ENCODE measurements around the gene OR2D3.
A peak's percentile ranks its signal among the peaks of the same experiment; 100 is the strongest.
"Not testable (repeated sequence)": the region's sequence is repeated elsewhere in the genome, so short reads cannot be mapped to it uniquely, and the experiment has no call there.

The OR2D3 gene

DNA sequence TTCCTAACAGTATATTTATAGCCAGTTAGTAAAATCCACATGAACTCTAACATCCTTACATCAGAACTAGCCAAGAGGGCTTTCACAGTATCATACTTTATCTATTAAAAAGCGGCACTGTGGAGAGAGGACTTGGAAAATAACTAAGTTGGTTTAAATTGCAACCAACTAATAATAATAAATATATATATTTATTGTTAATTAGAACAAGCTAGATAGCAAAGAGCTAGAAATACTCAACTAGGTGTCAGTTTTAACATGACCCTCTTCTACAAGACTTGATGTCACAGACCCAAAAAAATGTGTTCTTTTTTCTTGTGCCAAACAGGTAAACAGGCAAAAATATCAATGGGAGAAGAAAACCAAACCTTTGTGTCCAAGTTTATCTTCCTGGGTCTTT lies at the start of gene OR2D3:
Gene OR2D3, plus strand, starts transcription at position 301 of the 400 bp plus-strand sequence. Its CDS starts 0 bp downstream, at position 301.
- no peak for DNase-seq (ENCODE audit: low read depth)

- DNase-seq (ENCODE audit: low read depth): no peak
Measured at GRCh38 chr11:6871278-6871677, 49.5 kb upstream of the OR2D3 start.

DNA sequence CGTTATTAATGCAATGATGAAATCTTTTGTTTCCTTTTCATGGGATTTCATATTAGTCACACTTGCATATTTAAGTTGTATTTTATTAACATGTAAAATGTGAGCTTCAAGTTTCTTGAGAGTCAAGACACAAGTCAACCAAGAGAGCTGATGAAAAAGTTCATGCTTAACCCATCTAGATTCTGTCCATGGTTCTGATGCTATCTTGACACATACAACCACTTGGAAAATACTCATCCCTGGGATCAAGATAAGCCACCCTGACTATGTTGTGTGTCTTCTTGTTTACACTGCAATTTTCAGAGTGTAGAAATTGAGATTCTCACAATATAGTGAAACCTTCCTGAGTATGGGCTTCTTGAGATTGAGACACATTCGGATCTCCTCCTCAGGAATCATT lies 45.0 kb upstream of the OR2D3 start:
- DNase-seq (ENCODE audit: low read depth): no peak

DNA sequence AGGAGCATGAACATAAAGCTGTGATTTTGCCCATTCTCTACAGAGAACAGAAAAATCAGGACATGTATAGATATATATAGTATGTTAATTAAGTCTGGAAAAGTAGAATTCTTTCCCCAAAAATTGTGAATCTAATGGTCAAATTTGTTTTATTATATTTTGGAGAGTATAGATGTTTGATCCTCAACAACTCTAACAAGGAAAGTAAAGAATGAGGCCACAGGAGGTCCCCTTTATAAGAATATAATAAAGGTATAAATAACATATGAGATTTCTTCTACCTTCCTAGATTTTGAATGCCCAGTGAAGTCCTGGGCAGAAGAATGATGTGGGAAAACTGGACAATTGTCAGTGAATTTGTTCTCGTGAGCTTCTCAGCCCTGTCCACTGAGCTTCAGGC lies 44.5 kb upstream of the OR2D3 start, which contains the start of gene OR10A4:
Gene OR10A4, plus strand, starts transcription at position 301 of the 400 bp plus-strand sequence. Its CDS starts 23 bp downstream, at position 324.
- DNase-seq (ENCODE audit: low read depth): no peak

GRCh38 chr11:6876914-6877313 lies 43.9 kb upstream of the OR2D3 start:
- no peak for DNase-seq (ENCODE audit: low read depth)

- no peak for DNase-seq (ENCODE audit: low read depth)
Measured at GRCh38 chr11:6882751-6883150, 38.1 kb upstream of the OR2D3 start.

GRCh38 chr11:6887711-6888110 lies 33.1 kb upstream of the OR2D3 start:
- DNase-seq (ENCODE audit: low read depth): not testable (repeated sequence)

DNA sequence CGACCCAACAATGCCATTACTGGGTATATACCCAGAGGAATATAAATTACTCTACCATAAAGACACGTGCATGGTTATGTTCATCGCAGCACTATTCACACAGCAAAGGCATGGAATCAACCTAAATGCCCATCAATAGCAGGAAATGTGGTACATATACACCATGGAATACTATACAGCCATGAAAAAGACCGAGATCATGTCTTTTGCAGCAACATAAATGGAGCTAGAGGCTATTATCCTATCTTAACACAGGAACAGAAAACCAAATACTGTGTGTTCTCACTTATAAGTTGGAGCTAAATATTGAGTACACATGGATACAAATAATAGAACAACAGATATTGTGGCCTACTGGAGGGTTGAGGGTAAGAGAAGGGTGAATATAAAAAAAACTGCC lies 32.0 kb upstream of the OR2D3 start:
- no peak for DNase-seq (ENCODE audit: low read depth)

- DNase-seq (ENCODE audit: low read depth): no peak
Measured at GRCh38 chr11:6889835-6890234, 31.0 kb upstream of the OR2D3 start.

GRCh38 chr11:6892400-6892799 lies 28.4 kb upstream of the OR2D3 start, which contains the start of gene OR2D2:
Gene OR2D2 (minus strand): TSS chr11:6892500. CDS start chr11:6892500, 0 bp downstream.
- DNase-seq (ENCODE audit: low read depth): no peak

DNA sequence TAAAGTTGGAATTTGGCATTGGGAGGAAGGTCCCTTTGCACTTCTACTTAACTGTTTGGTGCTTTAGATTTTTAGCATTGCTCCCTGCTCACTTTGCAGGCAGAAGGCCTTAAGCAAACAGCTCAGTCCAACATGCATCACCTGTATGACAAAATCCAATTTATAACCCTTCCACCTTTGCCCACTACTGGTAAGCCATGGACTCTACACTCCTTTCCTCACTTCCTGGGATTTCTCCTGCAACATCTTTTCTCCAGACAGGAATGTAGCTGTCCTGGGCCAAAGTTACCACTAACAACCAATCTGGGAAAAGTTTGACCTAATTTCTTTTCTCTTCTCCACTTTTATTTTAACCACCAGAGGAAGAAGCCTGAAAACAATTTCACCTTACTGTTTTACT lies 26.7 kb upstream of the OR2D3 start:
- no peak for DNase-seq (ENCODE audit: low read depth)

- DNase-seq (ENCODE audit: low read depth): no peak
Measured at GRCh38 chr11:6895010-6895409, 25.8 kb upstream of the OR2D3 start.

DNA sequence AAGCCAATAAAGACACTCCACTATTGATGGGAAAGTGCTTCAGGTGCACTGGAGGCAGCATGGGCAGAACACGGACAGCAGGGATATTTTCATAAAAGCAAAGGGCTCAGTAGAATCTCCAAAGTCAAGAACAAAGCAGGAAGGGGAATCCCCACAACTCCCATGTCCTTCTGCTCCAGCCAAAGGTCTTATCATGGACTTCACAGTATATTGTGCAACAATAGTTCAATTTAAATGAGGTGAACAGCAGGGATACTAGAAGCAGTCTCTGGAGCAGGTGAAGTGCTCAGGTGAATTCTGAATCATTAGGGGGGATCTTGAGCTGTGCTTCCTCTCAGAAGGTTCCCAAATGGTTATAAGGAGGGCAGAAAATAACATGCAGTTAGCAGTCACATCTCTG lies 21.9 kb upstream of the OR2D3 start:
- no peak for DNase-seq (ENCODE audit: low read depth)

DNA sequence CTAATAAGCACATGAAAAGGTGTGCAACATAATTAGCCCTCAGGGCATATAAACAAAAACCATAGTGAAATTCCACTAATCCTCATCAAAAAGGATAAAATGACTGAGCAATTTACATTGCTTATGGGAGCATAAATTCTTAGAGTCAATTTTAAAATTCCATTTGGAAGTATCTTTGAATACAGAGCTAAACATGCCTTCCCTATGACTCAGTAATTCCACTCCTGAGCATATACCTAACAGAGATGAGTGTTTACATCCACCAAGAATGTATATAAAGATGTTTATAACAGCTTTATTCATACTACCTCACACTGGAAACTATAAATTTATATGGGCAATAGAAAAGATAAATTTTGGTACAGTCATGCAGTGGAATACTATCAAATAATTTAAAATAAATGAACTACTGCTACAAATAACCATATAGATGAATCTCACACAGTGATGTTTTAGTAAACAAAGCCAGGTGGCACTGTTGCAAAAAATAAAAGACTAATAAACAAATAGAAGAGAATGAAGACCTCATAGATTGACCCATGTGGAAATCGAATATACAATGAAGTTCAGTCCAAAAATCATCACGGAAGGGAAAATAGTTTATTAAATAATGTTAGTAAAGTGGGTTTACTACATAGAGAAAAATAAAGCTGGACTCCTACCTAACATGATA lies 20.3 kb upstream of the OR2D3 start:
- no peak for DNase-seq (ENCODE audit: low read depth)

DNA sequence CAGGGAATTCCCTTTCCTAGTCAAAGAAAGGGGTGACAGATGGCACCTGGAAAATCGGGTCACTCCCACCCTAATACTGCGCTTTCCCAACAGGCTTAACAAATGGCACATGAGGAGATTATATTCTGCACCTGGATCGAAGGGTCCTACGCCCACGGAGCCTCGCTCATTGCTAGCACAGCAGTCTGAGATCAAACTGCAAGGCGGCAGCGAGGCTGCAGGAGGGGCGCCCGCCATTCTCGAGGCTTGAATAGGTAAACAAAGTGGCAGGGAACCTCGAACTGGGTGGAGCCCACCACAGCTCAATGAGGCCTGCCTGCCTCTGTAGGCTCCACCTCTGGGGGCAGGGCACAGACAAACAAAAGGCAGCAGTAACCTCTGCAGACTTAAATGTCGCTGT lies 16.0 kb upstream of the OR2D3 start:
- DNase-seq (ENCODE audit: low read depth): not testable (repeated sequence)

DNA sequence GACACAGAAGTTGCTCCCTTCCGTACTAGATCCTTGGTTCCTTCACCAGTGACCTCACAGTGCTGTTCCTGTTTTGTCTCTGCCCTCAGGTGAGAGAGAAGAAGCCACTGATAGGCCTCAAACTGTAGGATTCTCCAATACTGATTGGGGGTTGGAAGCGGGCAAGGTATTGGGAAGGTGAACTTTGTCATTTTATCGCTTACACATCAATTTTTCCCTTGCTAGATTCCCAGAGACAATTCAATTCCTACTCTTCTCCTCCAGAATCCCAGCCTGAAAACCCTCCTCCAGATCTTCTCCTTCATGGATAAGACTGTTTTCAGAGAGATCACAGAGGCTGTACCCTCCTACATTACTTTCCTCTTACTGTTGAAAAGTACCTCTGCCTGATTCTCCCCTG lies 9.4 kb upstream of the OR2D3 start:
- no peak for DNase-seq (ENCODE audit: low read depth)

DNA sequence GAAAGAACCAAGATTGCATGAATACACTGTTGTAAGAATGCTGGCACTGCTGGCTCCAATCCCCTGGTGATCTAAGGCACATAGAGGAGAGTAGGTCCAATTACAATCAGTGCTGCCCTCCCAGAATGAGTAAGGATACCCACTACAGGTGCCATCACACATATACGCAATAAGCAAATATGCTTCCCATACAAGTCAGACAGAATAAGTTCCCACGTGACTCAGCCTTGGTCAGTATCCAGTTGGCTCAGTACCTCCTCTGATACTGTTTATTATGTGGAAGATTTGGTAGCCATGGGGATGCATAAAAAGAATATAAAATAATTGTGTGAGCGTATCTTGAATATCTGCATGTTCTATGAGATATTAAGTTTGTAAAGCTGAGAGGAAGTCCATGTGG lies 8.9 kb upstream of the OR2D3 start:
- DNase-seq (ENCODE audit: low read depth): no peak

GRCh38 chr11:6919698-6920097 lies 1.1 kb upstream of the OR2D3 start:
- no peak for DNase-seq (ENCODE audit: low read depth)

DNA sequence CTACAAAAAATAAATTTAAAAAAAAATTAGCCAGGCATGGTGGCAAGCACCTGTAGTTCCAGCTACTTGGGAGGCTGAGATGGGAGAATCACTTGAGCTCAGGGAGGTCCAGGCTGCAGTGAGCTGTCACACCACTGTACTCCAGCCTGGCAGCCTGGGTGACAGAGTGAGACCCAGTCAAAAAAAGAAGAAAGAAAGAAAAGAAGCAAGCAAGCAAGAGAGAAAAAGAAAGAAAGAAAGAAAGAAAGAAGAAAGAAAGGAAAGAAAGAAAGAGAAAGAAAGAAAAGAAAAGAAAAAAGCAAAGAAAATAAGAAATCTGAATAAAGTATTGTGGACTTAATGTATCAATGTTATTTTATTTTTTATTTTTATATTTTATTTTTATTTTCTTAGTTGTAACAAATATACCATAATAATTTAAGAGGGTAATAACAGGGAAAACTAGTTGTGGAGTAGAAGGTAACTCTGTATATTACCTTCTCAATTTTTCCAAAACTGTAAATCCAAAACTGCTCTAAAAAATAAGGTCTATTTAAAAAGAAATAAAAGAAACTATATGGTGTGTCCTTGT lies 4.3 kb downstream of the OR2D3 start:
- no peak for DNase-seq (ENCODE audit: low read depth)

GRCh38 chr11:6925636-6926207 lies 4.9 kb downstream of the OR2D3 start:
- DNase-seq (ENCODE audit: low read depth): no peak

DNA sequence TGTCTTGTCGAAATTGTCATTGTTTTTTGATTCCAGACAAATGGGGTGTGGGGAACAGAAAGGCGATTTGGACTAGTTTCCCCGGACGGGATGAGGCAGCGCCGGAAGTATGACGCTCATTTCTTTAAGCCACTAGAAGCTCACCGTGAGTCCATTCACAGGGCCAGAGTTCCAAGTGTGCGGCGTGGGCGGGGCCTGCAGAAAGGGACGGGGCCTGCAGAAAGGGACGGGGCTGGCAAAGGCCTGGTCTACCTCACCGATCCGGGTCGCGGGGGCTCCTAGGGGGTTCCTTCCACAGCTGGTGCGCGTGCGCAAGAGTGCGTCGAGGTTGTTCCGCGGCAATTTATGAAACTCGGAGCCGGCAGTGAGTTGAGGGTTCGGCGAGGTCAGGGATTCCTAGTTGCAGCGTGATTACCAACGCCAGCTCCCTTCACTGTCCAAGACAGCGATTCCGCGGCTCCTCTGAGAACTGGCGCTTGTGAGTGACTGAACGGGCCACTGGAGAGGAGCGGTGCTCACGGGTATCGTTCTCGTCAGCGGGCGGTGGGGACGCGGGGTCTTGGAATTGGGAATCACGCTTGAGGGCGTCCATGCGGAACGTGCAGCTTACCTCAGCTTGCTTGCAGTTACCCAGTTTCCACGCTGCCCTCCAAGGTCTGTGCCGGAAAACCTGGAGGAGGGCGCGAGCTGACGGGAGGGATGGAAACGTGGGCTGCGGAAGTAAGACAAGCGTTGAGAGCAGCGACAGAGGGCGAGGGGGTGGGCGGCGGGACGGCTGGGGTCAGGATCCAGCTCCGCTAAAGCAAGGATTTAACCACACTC lies 5.6 kb downstream of the OR2D3 start, which contains the start of gene ZNF215:
Gene ZNF215, plus strand, starts transcription at position 219 of the 822 bp plus-strand sequence. CDS start 5,847 bp downstream, outside the sequence.
- DNase-seq (ENCODE audit: low read depth): peak; percentile 1

DNA sequence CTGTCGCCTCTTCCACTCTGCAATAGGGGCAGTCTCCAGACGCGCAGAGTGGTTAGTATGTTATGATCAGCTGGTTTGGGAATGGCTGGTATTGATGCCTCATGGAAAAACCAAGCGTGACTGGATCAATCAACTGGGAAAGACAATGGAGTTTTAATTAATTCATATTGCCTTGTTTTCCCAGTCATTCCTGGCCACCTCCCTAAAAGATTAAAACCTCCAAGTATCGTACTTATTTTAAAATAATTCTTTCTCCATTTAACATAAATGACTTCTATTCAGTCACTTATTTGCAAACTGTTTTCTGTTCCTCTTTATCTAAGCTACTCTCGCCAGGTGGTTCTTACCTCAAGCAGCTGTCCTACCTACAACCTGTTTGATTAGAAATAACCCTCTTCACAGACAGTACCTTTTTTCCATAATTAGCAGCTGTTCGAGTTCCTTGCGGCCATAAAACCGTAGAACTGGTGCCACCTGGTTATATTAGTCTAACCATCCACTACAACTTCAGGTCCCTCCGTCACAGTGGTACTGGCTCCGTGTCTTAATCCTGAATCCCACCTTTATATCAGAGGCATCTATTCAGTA lies 6.3 kb downstream of the OR2D3 start:
- DNase-seq (ENCODE audit: low read depth): no peak
